Activated CD8-positive, alpha-beta T cell treated with anti-CD3 and anti-CD28 coated beads for 36 hours (primary cell): ENCODE measurements around the gene CAMTA1. TPM values are rescaled to one million over a fixed set of nuclear protein-coding genes. Genes with fewer than 3 reads are reported as not detected.

Experiments used
- ATAC-seq: fragments of 200-7000 bp; cut with Tn5 transposase; one replicate; pipeline ENCODE4 v1.10.0; 2021; ENCODE audit warnings: mild to moderate bottlenecking, moderate library complexity
- CTCF ChIA-PET: fragments of 350-600 bp; sonication (Branson Sonifier 250); formaldehyde crosslinking; loops from one replicate; lab custom pipeline; 2021; ENCODE audit warnings: antibody characterized with exemption; lab: Charles Lee
- POLR2A ChIA-PET: fragments of 350-600 bp; sonication (Branson Sonifier 250); formaldehyde crosslinking; loops from one replicate; lab custom pipeline; 2021; ENCODE audit warnings: antibody characterized with exemption; lab: Charles Lee
- DNase-seq: peaks from one replicate; pipeline ENCODE4 v3.0.0-alpha.2; 2020
- H3K27ac Mint-ChIP-seq: one replicate; pipeline ENCODE4 v1.8.0; 2021; ENCODE audit warnings: mild to moderate bottlenecking, mixed read lengths
- H3K27me3 Mint-ChIP-seq: one replicate; pipeline ENCODE4 v1.8.0; 2021; ENCODE audit warnings: mixed read lengths
- H3K36me3 Mint-ChIP-seq: one replicate; pipeline ENCODE4 v1.8.0; 2021; ENCODE audit warnings: low read depth, mixed read lengths
- H3K4me1 Mint-ChIP-seq: one replicate; pipeline ENCODE4 v1.8.0; 2021; ENCODE audit warnings: low read depth, mixed read lengths
- H3K4me3 Mint-ChIP-seq: one replicate; pipeline ENCODE4 v1.8.0; 2021; ENCODE audit warnings: mild to moderate bottlenecking, moderate library complexity, mixed read lengths
- H3K9me3 Mint-ChIP-seq: one replicate; pipeline ENCODE4 v1.8.0; 2021; ENCODE audit warnings: mixed read lengths
- CTCF ChIP-seq: fragments of 200-600 bp; IDR thresholded peaks from one replicate; pipeline ENCODE4 v1.8.0; 2022; ENCODE audit warnings: antibody characterized with exemption, mild to moderate bottlenecking
- intact Hi-C: fragments of 100-400 bp; cut with micrococcal nuclease; formaldehyde crosslinking; loops from one replicate; pipeline ENCODE4 v1.10.0; 2022
- total RNA-seq, 2 experiments: library from RNA; stranded (reverse); gene quantifications; one replicate each; pipeline ENCODE4 v1.2.3, GENCODE V29; 2021

Gene CAMTA1
- total RNA-seq, 2 experiments from 2014 or later: 67.7 to 70.9 TPM

DNA sequence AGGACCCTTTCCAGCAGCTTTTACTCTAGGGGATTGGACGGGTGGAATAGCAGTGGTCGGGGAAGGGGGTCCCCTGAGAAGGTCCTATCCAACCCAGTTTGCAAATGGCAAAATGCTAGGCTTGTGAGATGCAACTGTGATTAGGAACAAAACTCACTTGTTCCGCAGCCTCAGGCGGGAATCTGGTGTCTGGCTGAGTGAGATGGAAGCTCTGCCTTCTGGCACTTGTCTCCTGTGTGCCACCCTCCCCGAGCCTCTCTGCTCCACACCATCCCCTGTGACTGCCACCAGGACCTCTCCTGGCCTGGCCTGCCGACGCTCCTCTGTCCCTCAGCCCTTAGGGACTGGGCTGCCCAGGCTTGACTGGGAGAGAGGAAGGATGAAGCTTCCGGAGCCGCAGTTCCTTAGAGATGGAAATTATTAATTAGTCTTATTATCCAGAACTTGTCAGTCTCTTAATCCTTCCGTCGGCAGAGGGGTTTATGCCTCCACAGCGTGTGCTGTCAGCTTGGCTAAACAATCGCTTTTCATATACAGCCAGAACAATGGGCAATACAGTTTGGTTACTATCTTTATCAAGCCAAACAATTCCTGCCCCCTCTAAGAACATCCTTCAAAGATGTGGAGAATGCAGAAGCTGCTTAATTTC, 693.0 kb downstream of the CAMTA1 start:
- H3K4me1 Mint-ChIP-seq: no peaks in the 10 kb centered on the region
- intact Hi-C loops: no loop called here
- no peak overlapping the region for H3K4me3 Mint-ChIP-seq
- peaks cover 2% of the 10 kb centered on the region for H3K27me3 Mint-ChIP-seq
- H3K27ac Mint-ChIP-seq: no peak overlapping the region
- no peak for TF ChIP-seq CTCF
- no peaks in the 10 kb centered on the region for H3K36me3 Mint-ChIP-seq
- CTCF ChIA-PET: no interaction called here
- no peaks in the 10 kb centered on the region for H3K9me3 Mint-ChIP-seq
- DNase-seq: no peak
- ATAC-seq: no peak
- POLR2A ChIA-PET: no interaction called here

GRCh38 chr1:7478809-7479499, 693.7 kb downstream of the CAMTA1 start:
- intact Hi-C loops: no loop called here
- Mint-ChIP-seq H3K9me3 (no peaks in the 10 kb centered on the region), H3K4me3 (no peak overlapping the region), H3K27me3 (peaks cover 2% of the 10 kb centered on the region), H3K27ac (no peak overlapping the region), H3K36me3 (no peaks in the 10 kb centered on the region), H3K4me1 (no peaks in the 10 kb centered on the region)
- DNase-seq: peak; percentile 26
- ChIA-PET CTCF (no interaction called here), POLR2A (no interaction called here)
- ATAC-seq: no peak
- TF ChIP-seq CTCF: no peak

DNA sequence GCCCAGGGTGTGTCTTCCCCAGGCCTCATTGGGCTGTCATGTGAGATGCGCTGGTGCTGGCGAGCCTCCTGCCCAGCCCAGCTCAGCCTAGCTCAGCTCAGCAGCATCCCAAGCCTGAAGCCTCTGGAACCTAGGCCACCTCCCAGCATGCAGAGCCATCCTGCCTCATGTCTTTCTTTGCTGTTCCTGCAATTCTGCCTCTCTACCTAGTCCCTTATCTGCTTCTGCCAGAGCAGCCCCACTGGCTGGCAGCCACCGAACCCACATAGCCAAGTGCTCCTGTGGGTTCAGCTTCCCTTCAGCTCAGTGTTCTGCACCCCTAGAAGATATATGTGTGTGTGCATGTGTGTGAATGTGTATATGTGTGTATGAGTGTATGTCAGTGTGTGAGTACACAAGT, 694.3 kb downstream of the CAMTA1 start:
- ATAC-seq (no peak), DNase-seq (no peak)
- Mint-ChIP-seq H3K4me1 (no peaks in the 10 kb centered on the region), H3K27ac (no peak overlapping the region), H3K27me3 (peaks cover 2% of the 10 kb centered on the region), H3K4me3 (no peak overlapping the region), H3K9me3 (no peaks in the 10 kb centered on the region), H3K36me3 (no peaks in the 10 kb centered on the region)
- ChIA-PET CTCF (no interaction called here), POLR2A (no interaction called here)
- intact Hi-C loops: no loop called here
- TF ChIP-seq CTCF: no peak

DNA sequence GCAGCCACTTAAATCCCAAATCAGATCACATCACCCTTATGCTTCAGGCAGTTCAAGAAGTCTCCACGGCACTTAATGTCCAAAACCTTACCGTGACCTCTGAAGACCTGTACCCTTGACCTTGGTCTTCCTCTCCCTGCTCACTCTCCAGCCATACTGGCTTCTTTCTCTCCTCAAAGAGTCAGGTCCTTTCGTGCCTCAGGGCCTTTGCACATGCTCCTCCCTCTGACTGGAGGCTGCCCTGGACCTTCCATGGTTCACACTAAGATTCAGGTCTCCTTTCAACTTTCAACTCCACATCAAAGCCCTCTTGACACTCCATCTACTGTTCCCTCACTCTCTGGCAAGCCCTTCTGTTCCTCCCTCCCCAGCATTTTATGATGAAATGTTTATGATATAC, 695.9 kb downstream of the CAMTA1 start:
- CTCF ChIA-PET: no interaction called here
- TF ChIP-seq CTCF: no peak
- Mint-ChIP-seq H3K36me3 (no peaks in the 10 kb centered on the region), H3K27ac (no peak overlapping the region), H3K4me1 (no peaks in the 10 kb centered on the region), H3K9me3 (no peaks in the 10 kb centered on the region), H3K4me3 (no peak overlapping the region), H3K27me3 (peaks cover 2% of the 10 kb centered on the region)
- no peak for DNase-seq
- POLR2A ChIA-PET: no interaction called here
- intact Hi-C loops: no loop called here
- no peak for ATAC-seq

- CTCF ChIA-PET: no interaction called here
- peaks cover 2% of the 10 kb centered on the region for H3K27me3 Mint-ChIP-seq
- no peak overlapping the region for H3K27ac Mint-ChIP-seq
- no peaks in the 10 kb centered on the region for H3K4me1 Mint-ChIP-seq
- no peak for DNase-seq
- ATAC-seq: no peak
- no peaks in the 10 kb centered on the region for H3K36me3 Mint-ChIP-seq
- TF ChIP-seq CTCF: no peak
- H3K9me3 Mint-ChIP-seq: no peaks in the 10 kb centered on the region
- H3K4me3 Mint-ChIP-seq: no peak overlapping the region
- POLR2A ChIA-PET: no interaction called here
- intact Hi-C loops: no loop called here
Observed at GRCh38 chr1:7482077-7482476, 696.8 kb downstream of the CAMTA1 start.
